ENCODE measurements around the gene SCN3A.
A peak's percentile ranks its signal among the peaks of the same experiment; 100 is the strongest.

SCN3A gene

GRCh38 chr2:165068487-165068757 is 135.4 kb downstream of the SCN3A start:
- no peak for TF ChIP-seq EZH2 (IDR thresholded peaks at IDR 0.05; ENCODE audit: borderline replicate concordance, low read depth, low read length, severe bottlenecking)
- Histone ChIP-seq H3K4me3 (ENCODE audit: low read depth in 1 of 2, low read length in 2 of 2) (peak overlapping the region in 1 of 2 experiments; percentile 48; a peak in 2 of 4 replicates), H3K9ac (ENCODE audit: low read depth, low read length) (0 out of 2 replicates have a peak overlapping the region, but pooled peaks have one; percentile 14), H3K27ac (ENCODE audit: low read length) (peak overlapping the region; percentile 56; the same call in 1 of the 2 replicates), H3K79me2 (ENCODE audit: insufficient read depth, low read length) (no peaks in the 10 kb centered on the region), H3K4me2 (ENCODE audit: insufficient read depth, low read length) (peak overlapping the region; percentile 74), H2AFZ (ENCODE audit: low read depth, low read length) (peak overlapping the region; percentile 64), H4K20me1 (ENCODE audit: insufficient read depth, low read length) (no peaks in the 10 kb centered on the region), H3K9me3 (ENCODE audit: insufficient read depth, low read length, severe bottlenecking) (no peaks in the 10 kb centered on the region), H3K4me1 (ENCODE audit: insufficient read depth, low read length) (peaks cover 21% of the 10 kb centered on the region), H3K27me3 (ENCODE audit: insufficient read depth, low read length, poor library complexity) (no peaks in the 10 kb centered on the region), H3K36me3 (ENCODE audit: insufficient read depth, low read length) (no peaks in the 10 kb centered on the region)
- ATAC-seq (ENCODE audit: insufficient read depth, low read depth), result no peak
- no peak for DNase-seq

GRCh38 chr2:165067643-165068486 is 136.0 kb downstream of the SCN3A start:
- Histone ChIP-seq H2AFZ (ENCODE audit: low read depth, low read length) (peak overlapping the region; percentile 64), H3K4me2 (ENCODE audit: insufficient read depth, low read length) (peak overlapping the region; percentile 74), H3K27me3 (ENCODE audit: insufficient read depth, low read length, poor library complexity) (no peaks in the 10 kb centered on the region), H3K36me3 (ENCODE audit: insufficient read depth, low read length) (no peaks in the 10 kb centered on the region), H3K4me3 (ENCODE audit: low read depth in 1 of 2, low read length in 2 of 2) (peak overlapping the region in 1 of 2 experiments; percentile 48; a peak in 2 of 4 replicates), H3K4me1 (ENCODE audit: insufficient read depth, low read length) (peaks cover 21% of the 10 kb centered on the region), H3K79me2 (ENCODE audit: insufficient read depth, low read length) (no peaks in the 10 kb centered on the region), H3K9me3 (ENCODE audit: insufficient read depth, low read length, severe bottlenecking) (no peaks in the 10 kb centered on the region), H3K27ac (ENCODE audit: low read length) (peak overlapping the region; percentile 56), H4K20me1 (ENCODE audit: insufficient read depth, low read length) (no peaks in the 10 kb centered on the region), H3K9ac (ENCODE audit: low read depth, low read length) (0 out of 2 replicates have a peak overlapping the region, but pooled peaks have one; percentile 14)
- TF ChIP-seq EZH2 (IDR thresholded peaks at IDR 0.05; ENCODE audit: borderline replicate concordance, low read depth, low read length, severe bottlenecking), result no peak
- TF ChIP-seq CTCF (IDR thresholded peaks at IDR 0.05; ENCODE audit: borderline replicate concordance, extremely low read depth, low read length, poor library complexity, severe bottlenecking), result no peak
- ATAC-seq (ENCODE audit: insufficient read depth, low read depth) (peak; percentile 83), DNase-seq (peak; percentile 68)

GRCh38 chr2:165064743-165065142 is 139.1 kb downstream of the SCN3A start:
- ATAC-seq (ENCODE audit: insufficient read depth, low read depth) (no peak), DNase-seq (no peak)
- H3K4me2 ChIP-seq (ENCODE audit: insufficient read depth, low read length), result no peak overlapping the region
- TF ChIP-seq EZH2 (IDR thresholded peaks at IDR 0.05; ENCODE audit: borderline replicate concordance, low read depth, low read length, severe bottlenecking), result no peak
- TF ChIP-seq CTCF (IDR thresholded peaks at IDR 0.05; ENCODE audit: borderline replicate concordance, extremely low read depth, low read length, poor library complexity, severe bottlenecking), result no peak
- H3K27ac ChIP-seq (ENCODE audit: low read length), result no peak overlapping the region
- H3K36me3 ChIP-seq (ENCODE audit: insufficient read depth, low read length), result no peaks in the 10 kb centered on the region
- no peaks in the 10 kb centered on the region for H3K27me3 ChIP-seq (ENCODE audit: insufficient read depth, low read length, poor library complexity)
- no peak overlapping the region for H2AFZ ChIP-seq (ENCODE audit: low read depth, low read length)
- no peak overlapping the region for H3K9ac ChIP-seq (ENCODE audit: low read depth, low read length)
- H3K4me1 ChIP-seq (ENCODE audit: insufficient read depth, low read length), result peaks cover 30% of the 10 kb centered on the region
- H3K79me2 ChIP-seq (ENCODE audit: insufficient read depth, low read length), result no peaks in the 10 kb centered on the region
- H3K4me3 ChIP-seq (ENCODE audit: low read depth in 1 of 2, low read length in 2 of 2), result no peak overlapping the region
- H3K9me3 ChIP-seq (ENCODE audit: insufficient read depth, low read length, severe bottlenecking), result no peaks in the 10 kb centered on the region
- no peaks in the 10 kb centered on the region for H4K20me1 ChIP-seq (ENCODE audit: insufficient read depth, low read length)

GRCh38 chr2:165060411-165060810 is 143.4 kb downstream of the SCN3A start:
- Histone ChIP-seq H3K4me3 (ENCODE audit: low read depth in 1 of 2, low read length in 2 of 2) (no peak overlapping the region), H3K4me1 (ENCODE audit: insufficient read depth, low read length) (peaks cover 37% of the 10 kb centered on the region)
- no peak for DNase-seq

More at GRCh38 chr2:165060411-165060810, 143.4 kb downstream of the SCN3A start:
- Histone ChIP-seq H4K20me1 (ENCODE audit: insufficient read depth, low read length) (no peaks in the 10 kb centered on the region), H3K27ac (ENCODE audit: low read length) (no peak overlapping the region), H3K9me3 (ENCODE audit: insufficient read depth, low read length, severe bottlenecking) (no peaks in the 10 kb centered on the region), H3K36me3 (ENCODE audit: insufficient read depth, low read length) (no peaks in the 10 kb centered on the region), H2AFZ (ENCODE audit: low read depth, low read length) (no peak overlapping the region), H3K27me3 (ENCODE audit: insufficient read depth, low read length, poor library complexity) (no peaks in the 10 kb centered on the region), H3K4me2 (ENCODE audit: insufficient read depth, low read length) (no peak overlapping the region), H3K9ac (ENCODE audit: low read depth, low read length) (no peak overlapping the region), H3K79me2 (ENCODE audit: insufficient read depth, low read length) (no peaks in the 10 kb centered on the region)
- no peak for TF ChIP-seq EZH2 (IDR thresholded peaks at IDR 0.05; ENCODE audit: borderline replicate concordance, low read depth, low read length, severe bottlenecking)
- TF ChIP-seq CTCF (IDR thresholded peaks at IDR 0.05; ENCODE audit: borderline replicate concordance, extremely low read depth, low read length, poor library complexity, severe bottlenecking), result no peak
- no peak for ATAC-seq (ENCODE audit: insufficient read depth, low read depth)

Measured in DND-41 (cell line).